ENCODE measurements around the gene C16orf95.

- TF ChIP-seq ZNF274 (IDR thresholded peaks at IDR 0.05; ENCODE audit: low read depth, low read length) (no peak), YY1 (IDR thresholded peaks at IDR 0.05; ENCODE audit: insufficient read depth, insufficient read length) (no peak), SUZ12 (IDR thresholded peaks at IDR 0.05; ENCODE audit: extremely low read depth, insufficient read depth, insufficient read length) (no peak)
Observed at GRCh38 chr16:87276091-87276701, 41.0 kb downstream of the C16orf95 start.

Measured in NT2/D1 (cell line).